Endothelial cell of umbilical vein (primary cell): ENCODE data around the gene PDE6B. TPM values are rescaled to one million over a fixed set of nuclear protein-coding genes. Genes with fewer than 3 reads are reported as not detected.

Experiments
- BruUV-seq: library from RNA; stranded (reverse); fragments of 400-500 nt; replicated peaks from 2 replicates; lab custom pipeline; 2021; lab: Mats Ljungman, UMichigan
- CTCF ChIA-PET: fragments of 300-600, 350-600 bp; sonication (Branson Sonifier 250); formaldehyde crosslinking; loops from one replicate; lab custom pipeline; 2021; ENCODE audit warnings: antibody characterized with exemption, inconsistent platforms; lab: Charles Lee
- POLR2A ChIA-PET: fragments of 300-600, 350-600 bp; sonication (Branson Sonifier 250); formaldehyde crosslinking; loops from one replicate; lab custom pipeline; 2021; ENCODE audit warnings: antibody characterized with exemption, inconsistent platforms; lab: Charles Lee
- DNase-seq: peaks from one replicate; pipeline ENCODE4 v3.0.0-alpha.2; 2011; ENCODE audit warnings: low read depth, low spot score
- FAIRE-seq: peaks from 2 replicates; lab custom pipeline; 2011; peaks lifted over from hg19 to GRCh38; lab: Jason Lieb, UNC
- H2AFZ ChIP-seq: 2 replicates; pipeline ENCODE4 v1.6.0; 2012; ENCODE audit warnings: low read depth, low read length, control low read depth, inconsistent platforms
- H3K27ac ChIP-seq: 2 replicates; pipeline ENCODE4 v1.5.1; 2011; ENCODE audit warnings: low read depth, mild to moderate bottlenecking, control low read depth, low read length, moderate library complexity; ENCODE audit not compliant: insufficient read depth
- H3K27me3 ChIP-seq, 2 experiments: 2 replicates each; pipeline versions ENCODE4 v1.6.0 to v1.6.1; 2011; ENCODE audit warnings: low read length in 2 of 2, mixed read lengths in 1 of 2; ENCODE audit not compliant: control insufficient read depth in 2 of 2, insufficient read depth in 2 of 2
- H3K36me3 ChIP-seq, 2 experiments: 2 replicates in 1 of 2; 3 replicates in 1 of 2; pipeline ENCODE4 v1.5.1; 2011; ENCODE audit warnings: low read length in 2 of 2, mild to moderate bottlenecking in 1 of 2, moderate library complexity in 1 of 2; ENCODE audit not compliant: control insufficient read depth in 2 of 2, insufficient read depth in 2 of 2; ENCODE audit errors: extremely low read depth in 1 of 2
- H3K4me1 ChIP-seq: 3 replicates; pipeline ENCODE4 v1.5.1; 2011; ENCODE audit warnings: mild to moderate bottlenecking, low read length; ENCODE audit not compliant: control insufficient read depth, insufficient read depth; ENCODE audit errors: extremely low read depth
- H3K4me2 ChIP-seq: 2 replicates; pipeline ENCODE4 v1.6.1; 2011; ENCODE audit warnings: low read length, control low read depth, mixed read lengths; ENCODE audit not compliant: insufficient read depth
- H3K4me3 ChIP-seq, 3 experiments: fragments of 200-600 bp in 1 of 3; sonication (generic), shearing (Covaris generic) in 1 of 3; replicated peaks in 1 of 3; 2 replicates each; pipeline ENCODE4 v1.5.1; 2011 to 2016; ENCODE audit warnings: control low read depth in 3 of 3, low read length in 3 of 3, mild to moderate bottlenecking in 2 of 3, inconsistent platforms in 1 of 3, low read depth in 1 of 3, moderate library complexity in 1 of 3; ENCODE audit not compliant: insufficient read depth in 1 of 3
- H3K79me2 ChIP-seq: 2 replicates; pipeline ENCODE4 v1.6.0; 2012; ENCODE audit warnings: low read length, inconsistent platforms; ENCODE audit not compliant: control insufficient read depth, insufficient read depth
- H3K9ac ChIP-seq: replicated peaks from 2 replicates; pipeline ENCODE3; 2011; ENCODE audit warnings: low read length, control low read depth; ENCODE audit not compliant: insufficient read depth; ENCODE audit errors: extremely low read depth
- H3K9me1 ChIP-seq: replicated peaks from 3 replicates; pipeline ENCODE4 v1.6.0; 2011; ENCODE audit warnings: mild to moderate bottlenecking, low read length; ENCODE audit not compliant: control insufficient read depth, insufficient read depth; ENCODE audit errors: extremely low read depth
- H3K9me3 ChIP-seq: replicated peaks from 2 replicates; pipeline ENCODE4 v1.5.1; 2012; ENCODE audit warnings: low read length, inconsistent platforms; ENCODE audit not compliant: control insufficient read depth, insufficient read depth
- H4K20me1 ChIP-seq: replicated peaks from 2 replicates; pipeline ENCODE3; 2011; ENCODE audit warnings: mild to moderate bottlenecking, low read length; ENCODE audit not compliant: control insufficient read depth, insufficient read depth; ENCODE audit errors: extremely low read depth
- EZH2 ChIP-seq: IDR thresholded peaks from 2 replicates; pipeline ENCODE4 v1.6.1; 2012; ENCODE audit warnings: borderline replicate concordance, low read depth, mild to moderate bottlenecking, moderate library complexity, low read length, inconsistent platforms; ENCODE audit not compliant: severe bottlenecking
- FOS ChIP-seq: IDR thresholded peaks from 2 replicates; pipeline ENCODE4 v1.6.1; 2011; ENCODE audit warnings: mild to moderate bottlenecking, low read length, moderate library complexity, borderline replicate concordance; ENCODE audit not compliant: insufficient read depth
- GATA2 ChIP-seq: IDR thresholded peaks from 2 replicates; pipeline ENCODE4 v1.7.0; 2011; ENCODE audit warnings: low read depth, mild to moderate bottlenecking, moderate library complexity, mixed read lengths, low read length; ENCODE audit not compliant: insufficient read length, insufficient read depth
- MYC ChIP-seq: IDR thresholded peaks from one replicate; pipeline ENCODE4 v1.6.1; 2011; ENCODE audit warnings: mild to moderate bottlenecking, low read depth, low read length
- POLR2A ChIP-seq: IDR thresholded peaks from 2 replicates; pipeline ENCODE4 v1.6.1; 2012; ENCODE audit warnings: low read depth, mild to moderate bottlenecking, control low read depth, low read length
- POLR2AphosphoS5 ChIP-seq: IDR thresholded peaks from 2 replicates; pipeline ENCODE4 v1.6.1; 2012; ENCODE audit warnings: low read depth, mild to moderate bottlenecking, control low read depth, low read length, moderate library complexity; ENCODE audit not compliant: insufficient read depth
- dilution Hi-C: fragments of 300-500 bp; cut with MboI; formaldehyde crosslinking; loops from one replicate; pipeline ENCODE4 v1.15.0; 2019; ENCODE audit warnings: low sequenced_read_pairs; ENCODE audit not compliant: extremely low pct_ligation_motif_present
- intact Hi-C: fragments of 100-400 bp; cut with micrococcal nuclease; formaldehyde crosslinking; loops from one replicate; pipeline ENCODE4 v1.10.0; 2022
- polyA plus RNA-seq, 4 experiments: library from polyadenylated mRNA; depleted of rRNA in 3 of 4; stranded (reverse) in 3 of 4; unstranded in 1 of 4; fragments of >200 nt; gene quantifications; 2 replicates each; pipeline versions ENCODE4 v1.2.1 to v1.2.3, GENCODE V29; 2011 to 2012; ENCODE audit warnings: missing spikeins in 1 of 4
- total RNA-seq: library from RNA; stranded (reverse); gene quantifications from 2 replicates; pipeline ENCODE4 v1.2.3, GENCODE V29; 2021
- TF ChIP-seq, protein P1 (sequence below): IDR thresholded peaks from 2 replicates; pipeline ENCODE4 v1.6.1; 2011; ENCODE audit not compliant: insufficient read depth, insufficient read length
- TF ChIP-seq, protein P2 (sequence below), 2 donors: IDR thresholded peaks; 1 replicate in 1 of 2; 2 replicates in 1 of 2; pipeline ENCODE4 v1.5.1; 2011; ENCODE audit warnings: low read length in 2 of 2, mild to moderate bottlenecking in 2 of 2, moderate library complexity in 2 of 2, control low read depth in 1 of 2, inconsistent platforms in 1 of 2, low read depth in 1 of 2; ENCODE audit not compliant: insufficient read depth in 1 of 2; ENCODE audit errors: extremely low read depth in 1 of 2

The PDE6B gene
- total and polyA plus RNA-seq, 2 donors (not counting 3 experiments of a cell fraction or from before 2014, with no cell fraction given) = 0.77 to 1.8 TPM

DNA sequence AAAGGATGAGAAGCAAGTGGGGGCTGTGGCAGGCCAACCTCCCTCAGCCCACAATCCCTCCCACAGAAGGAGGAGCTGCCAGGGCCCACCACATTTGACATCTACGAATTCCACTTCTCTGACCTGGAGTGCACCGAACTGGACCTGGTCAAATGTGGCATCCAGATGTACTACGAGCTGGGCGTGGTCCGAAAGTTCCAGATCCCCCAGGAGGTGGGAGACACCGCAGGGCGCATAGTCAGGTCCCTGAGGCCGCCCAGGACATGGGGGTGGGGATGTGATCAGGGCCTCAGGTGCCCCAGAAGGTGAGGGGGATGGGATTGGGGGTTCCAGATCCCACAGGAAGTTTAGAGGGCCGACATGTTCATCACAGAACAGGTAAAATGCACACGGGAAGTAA lies 35.0 kb downstream of the PDE6B start:
- BruUV-seq = no TSS peak
- ChIA-PET POLR2A (no interaction called here), CTCF (no interaction called here)
- TF ChIP-seq FOS (no peak), EZH2 (no peak), POLR2AphosphoS5 (no peak), MYC (no peak), GATA2 (no peak), POLR2A (no peak)
- TF ChIP-seq, protein P1, sequence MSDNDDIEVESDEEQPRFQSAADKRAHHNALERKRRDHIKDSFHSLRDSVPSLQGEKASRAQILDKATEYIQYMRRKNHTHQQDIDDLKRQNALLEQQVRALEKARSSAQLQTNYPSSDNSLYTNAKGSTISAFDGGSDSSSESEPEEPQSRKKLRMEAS = no peak
- TF ChIP-seq, protein P2, sequence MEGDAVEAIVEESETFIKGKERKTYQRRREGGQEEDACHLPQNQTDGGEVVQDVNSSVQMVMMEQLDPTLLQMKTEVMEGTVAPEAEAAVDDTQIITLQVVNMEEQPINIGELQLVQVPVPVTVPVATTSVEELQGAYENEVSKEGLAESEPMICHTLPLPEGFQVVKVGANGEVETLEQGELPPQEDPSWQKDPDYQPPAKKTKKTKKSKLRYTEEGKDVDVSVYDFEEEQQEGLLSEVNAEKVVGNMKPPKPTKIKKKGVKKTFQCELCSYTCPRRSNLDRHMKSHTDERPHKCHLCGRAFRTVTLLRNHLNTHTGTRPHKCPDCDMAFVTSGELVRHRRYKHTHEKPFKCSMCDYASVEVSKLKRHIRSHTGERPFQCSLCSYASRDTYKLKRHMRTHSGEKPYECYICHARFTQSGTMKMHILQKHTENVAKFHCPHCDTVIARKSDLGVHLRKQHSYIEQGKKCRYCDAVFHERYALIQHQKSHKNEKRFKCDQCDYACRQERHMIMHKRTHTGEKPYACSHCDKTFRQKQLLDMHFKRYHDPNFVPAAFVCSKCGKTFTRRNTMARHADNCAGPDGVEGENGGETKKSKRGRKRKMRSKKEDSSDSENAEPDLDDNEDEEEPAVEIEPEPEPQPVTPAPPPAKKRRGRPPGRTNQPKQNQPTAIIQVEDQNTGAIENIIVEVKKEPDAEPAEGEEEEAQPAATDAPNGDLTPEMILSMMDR (IDR thresholded peaks at IDR 0.05; ENCODE audit: extremely low read depth in 1 of 2, insufficient read depth in 1 of 2, low read depth in 1 of 2, low read length in 2 of 2) = no peak
- Histone ChIP-seq H3K27ac (no peak overlapping the region), H3K9ac (no peak overlapping the region), H2AFZ (no peak overlapping the region), H3K79me2 (no peaks in the 10 kb centered on the region), H3K9me1 (no peaks in the 10 kb centered on the region), H3K36me3 (no peaks in the 10 kb centered on the region), H4K20me1 (no peaks in the 10 kb centered on the region), H3K4me2 (no peak overlapping the region), H3K27me3 (peaks cover 0 to 5% of the 10 kb centered on the region in 2 experiments), H3K9me3 (no peaks in the 10 kb centered on the region), H3K4me3 (no peak overlapping the region), H3K4me1 (no peaks in the 10 kb centered on the region)
- FAIRE-seq = no peak
- DNase-seq = no peak
- dilution Hi-C loops (no loop called here), intact Hi-C loops (no loop called here)
